Measurements from ENCODE around the gene PARN.

- TF ChIP-seq CTCF (IDR thresholded peaks at IDR 0.05) (no peak), POLR2AphosphoS5 (IDR thresholded peaks at IDR 0.05) (no peak)
These were observed 140.6 kb downstream of the PARN start for GRCh38 chr16:14489460-14489859.

Measured in breast epithelium (tissue), 3 donors.